NCI-H2227 (cell line): ENCODE data around the gene USP37.

ENCODE experiments used
- DNase-seq: peaks from one replicate; lab custom pipeline; 2025; ENCODE audit not compliant: unreplicated experiment; lab: John Stamatoyannopoulos, UW

The USP37 gene

GRCh38 chr2:218404351-218405085 lies 163.6 kb downstream of the USP37 start:
- DNase-seq = no peak

- DNase-seq = no peak
Measured at GRCh38 chr2:218403810-218404209, 164.3 kb downstream of the USP37 start.

GRCh38 chr2:218402911-218403411 lies 165.2 kb downstream of the USP37 start:
- no peak for DNase-seq

GRCh38 chr2:218402491-218402901 lies 165.7 kb downstream of the USP37 start:
- DNase-seq = no peak

- no peak for DNase-seq
Measured at GRCh38 chr2:218401890-218402289, 166.3 kb downstream of the USP37 start.

- no peak for DNase-seq
Measured at GRCh38 chr2:218400930-218401881, 166.9 kb downstream of the USP37 start.
